ENCODE measurements around the gene PCSK9. TPM values are rescaled to one million over a fixed set of nuclear protein-coding genes. Genes with fewer than 3 reads are reported as not detected.
"Not testable (repeated sequence)": the region's sequence is repeated elsewhere in the genome, so short reads cannot be mapped to it uniquely, and the experiment has no call there.

Gene PCSK9
- total and polyA plus RNA-seq, 2 donors: 0.05 to 0.09 TPM

DNA sequence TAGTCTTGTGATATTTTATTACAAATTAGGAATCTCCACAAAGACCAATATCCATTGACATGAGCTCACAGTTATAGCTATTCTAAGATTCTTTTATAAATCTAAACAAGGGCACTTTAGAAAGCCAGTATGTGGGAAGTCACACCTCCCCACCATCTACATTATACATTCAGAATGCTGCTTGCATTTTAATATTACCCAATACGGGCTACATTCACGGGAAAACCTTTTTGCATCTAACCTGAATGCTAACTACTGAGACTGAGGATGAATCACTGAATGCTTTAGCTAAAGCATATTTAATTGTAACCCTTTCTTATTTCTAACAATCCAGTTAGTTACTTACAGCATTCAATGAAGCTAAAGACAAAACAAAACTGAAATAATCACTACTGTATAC, 53.1 kb downstream of the PCSK9 start:
- peaks cover 59 to 79% of the 10 kb centered on the region in 2 donors for H3K36me3 ChIP-seq (ENCODE audit: control insufficient read depth in 2 of 2, insufficient read depth in 2 of 2, low read length in 1 of 2)
- DNase-seq (ENCODE audit: low read depth in 6 of 9, low spot score in 9 of 9): no peak
- 100% methylated on average over 2 of the region's 2 CpGs for WGBS

DNA sequence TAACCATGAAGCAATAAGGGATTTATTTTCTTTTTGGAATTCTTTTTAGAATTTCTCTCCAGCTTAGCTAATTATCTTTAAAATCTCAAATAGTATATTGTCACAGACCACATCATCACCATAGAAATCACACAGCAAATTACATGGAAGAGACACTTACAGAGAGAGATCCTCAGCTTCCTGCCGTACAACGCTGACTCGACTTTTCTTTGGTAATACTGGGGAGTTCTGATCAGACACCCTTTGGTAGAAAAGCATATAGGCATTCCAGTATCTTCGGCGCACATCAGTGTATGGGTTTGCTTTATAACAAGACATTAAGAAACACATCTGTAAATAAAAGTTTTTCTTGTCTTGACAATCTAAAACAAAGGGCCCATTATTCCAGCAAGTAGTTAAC, 55.7 kb downstream of the PCSK9 start:
- H3K4me1 ChIP-seq (ENCODE audit: control insufficient read depth in 2 of 2, insufficient read depth in 2 of 2, low read length in 2 of 2): no peaks in the 10 kb centered on the region
- no peak overlapping the region for H3K4me3 ChIP-seq (ENCODE audit: low read length in 2 of 2)
- H3K27ac ChIP-seq (ENCODE audit: low read depth in 1 of 2, low read length in 1 of 2): no peak overlapping the region
- 98% methylated on average over 5 of the region's 5 CpGs for WGBS
- no peak for DNase-seq (ENCODE audit: low read depth in 6 of 9, low spot score in 9 of 9)
- H3K9me3 ChIP-seq (ENCODE audit: control insufficient read depth in 2 of 2, insufficient read depth in 1 of 2, low read length in 1 of 2): no peaks in the 10 kb centered on the region
- H3K27me3 ChIP-seq (ENCODE audit: control insufficient read depth in 2 of 2, insufficient read depth in 1 of 2, low read length in 1 of 2): no peaks in the 10 kb centered on the region
- H3K36me3 ChIP-seq (ENCODE audit: control insufficient read depth in 2 of 2, insufficient read depth in 2 of 2, low read length in 1 of 2): peaks cover 47 to 76% of the 10 kb centered on the region in 2 donors

More for the DNA sequence above, 53.1 kb downstream of the PCSK9 start:
- Histone ChIP-seq H3K27ac (ENCODE audit: low read depth in 1 of 2, low read length in 1 of 2) (no peak overlapping the region), H3K4me1 (ENCODE audit: control insufficient read depth in 2 of 2, insufficient read depth in 2 of 2, low read length in 2 of 2) (no peaks in the 10 kb centered on the region), H3K4me3 (ENCODE audit: low read length in 2 of 2) (no peak overlapping the region), H3K9me3 (ENCODE audit: control insufficient read depth in 2 of 2, insufficient read depth in 1 of 2, low read length in 1 of 2) (no peaks in the 10 kb centered on the region), H3K27me3 (ENCODE audit: control insufficient read depth in 2 of 2, insufficient read depth in 1 of 2, low read length in 1 of 2) (no peaks in the 10 kb centered on the region)

DNA sequence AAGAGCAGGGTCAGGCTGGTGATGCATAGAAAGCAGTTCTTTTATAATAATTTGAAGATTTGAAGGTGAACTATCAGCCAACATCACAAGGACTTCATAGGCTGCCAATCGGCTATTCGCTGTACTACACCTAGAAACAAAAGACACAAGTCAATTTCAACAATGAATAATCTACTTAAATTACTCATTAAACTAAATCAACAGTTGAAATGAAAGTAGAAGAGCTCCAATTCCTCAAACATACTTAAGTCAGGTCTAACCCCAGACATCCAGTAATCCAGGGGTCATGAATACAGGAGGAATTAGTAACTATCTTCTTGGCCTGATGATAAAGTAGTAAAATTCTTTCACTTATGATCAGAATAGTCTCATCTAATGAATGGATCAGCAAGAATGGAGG, 64.5 kb downstream of the PCSK9 start:
- H3K9me3 ChIP-seq (ENCODE audit: control insufficient read depth in 2 of 2, insufficient read depth in 1 of 2, low read length in 1 of 2): no peaks in the 10 kb centered on the region
- WGBS: 99% methylated on average over 2 of the region's 2 CpGs
- no peak for DNase-seq (ENCODE audit: low read depth in 6 of 9, low spot score in 9 of 9)
- H3K36me3 ChIP-seq (ENCODE audit: control insufficient read depth in 2 of 2, insufficient read depth in 2 of 2, low read length in 1 of 2): peaks cover 48 to 77% of the 10 kb centered on the region in 2 donors
- no peak overlapping the region for H3K4me3 ChIP-seq (ENCODE audit: low read length in 2 of 2)
- no peaks in the 10 kb centered on the region for H3K27me3 ChIP-seq (ENCODE audit: control insufficient read depth in 2 of 2, insufficient read depth in 1 of 2, low read length in 1 of 2)
- no peak overlapping the region for H3K27ac ChIP-seq (ENCODE audit: low read depth in 1 of 2, low read length in 1 of 2)
- H3K4me1 ChIP-seq (ENCODE audit: control insufficient read depth in 2 of 2, insufficient read depth in 2 of 2, low read length in 2 of 2): no peaks in the 10 kb centered on the region

DNA sequence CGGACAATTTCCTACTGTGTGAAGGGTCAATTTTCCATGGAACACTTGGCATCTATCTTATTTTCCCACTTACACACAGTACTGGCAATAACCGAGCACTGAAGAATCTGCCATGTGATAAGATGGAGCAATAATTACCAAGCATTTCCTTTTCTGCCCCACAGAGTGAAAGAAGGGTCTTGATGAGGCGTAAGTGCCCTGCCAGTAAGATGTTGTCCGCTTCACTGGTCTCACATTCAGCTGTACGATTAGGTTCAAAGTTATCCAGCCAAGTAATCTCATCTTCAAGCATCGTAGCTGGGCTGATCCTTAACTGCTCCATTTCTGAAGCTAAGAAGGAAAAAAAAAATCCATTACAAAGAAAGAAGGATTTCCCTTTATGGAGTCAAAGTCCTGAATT, 67.8 kb downstream of the PCSK9 start:
- WGBS: 91% methylated on average over 6 of the region's 6 CpGs
- H3K36me3 ChIP-seq (ENCODE audit: control insufficient read depth in 2 of 2, insufficient read depth in 2 of 2, low read length in 1 of 2): peaks cover 41 to 68% of the 10 kb centered on the region in 2 donors
- H3K27ac ChIP-seq (ENCODE audit: low read depth in 1 of 2, low read length in 1 of 2): no peak overlapping the region
- no peaks in the 10 kb centered on the region for H3K4me1 ChIP-seq (ENCODE audit: control insufficient read depth in 2 of 2, insufficient read depth in 2 of 2, low read length in 2 of 2)
- no peak overlapping the region for H3K4me3 ChIP-seq (ENCODE audit: low read length in 2 of 2)
- no peak for DNase-seq (ENCODE audit: low read depth in 6 of 9, low spot score in 9 of 9)
- no peaks in the 10 kb centered on the region for H3K9me3 ChIP-seq (ENCODE audit: control insufficient read depth in 2 of 2, insufficient read depth in 1 of 2, low read length in 1 of 2)
- H3K27me3 ChIP-seq (ENCODE audit: control insufficient read depth in 2 of 2, insufficient read depth in 1 of 2, low read length in 1 of 2): no peaks in the 10 kb centered on the region

DNA sequence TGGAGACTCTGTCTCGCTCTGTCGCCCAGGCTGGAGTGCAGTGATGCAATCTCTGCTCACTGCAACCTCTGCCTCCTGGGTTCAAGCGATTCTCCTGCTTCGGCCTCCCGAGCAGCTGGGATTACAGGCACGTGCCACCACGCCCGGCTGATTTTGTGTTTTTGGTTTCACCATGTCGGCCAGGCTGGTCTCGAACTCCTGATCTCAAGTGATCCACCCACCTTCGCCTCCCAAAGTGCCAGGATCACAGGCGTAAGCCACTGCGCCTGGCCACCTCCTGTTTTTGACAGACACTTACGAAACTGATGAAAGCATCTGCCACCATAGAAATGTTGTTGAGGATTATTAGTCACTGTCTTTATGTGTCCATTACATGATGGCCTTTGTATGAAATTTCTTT, 69.7 kb downstream of the PCSK9 start:
- peaks cover 38 to 65% of the 10 kb centered on the region in 2 donors for H3K36me3 ChIP-seq (ENCODE audit: control insufficient read depth in 2 of 2, insufficient read depth in 2 of 2, low read length in 1 of 2)
- 96% methylated on average over 14 of the region's 14 CpGs for WGBS
- H3K27me3 ChIP-seq (ENCODE audit: control insufficient read depth in 2 of 2, insufficient read depth in 1 of 2, low read length in 1 of 2); DNase-seq (ENCODE audit: low read depth in 6 of 9, low spot score in 9 of 9); H3K9me3 ChIP-seq (ENCODE audit: control insufficient read depth in 2 of 2, insufficient read depth in 1 of 2, low read length in 1 of 2); H3K4me3 ChIP-seq (ENCODE audit: low read length in 2 of 2); H3K27ac ChIP-seq (ENCODE audit: low read depth in 1 of 2, low read length in 1 of 2); H3K4me1 ChIP-seq (ENCODE audit: control insufficient read depth in 2 of 2, insufficient read depth in 2 of 2, low read length in 2 of 2): not testable (repeated sequence)

Other genes with a start within 250 kb of the PCSK9 start
- gene TTC22, start 238.2 kb upstream of the PCSK9 start, total RNA-seq: 3.0 TPM
- gene TTC22, start 238.2 kb upstream of the PCSK9 start, polyA plus RNA-seq: 4.4 TPM
- 14.2 TPM for gene DHCR24, start 152.4 kb upstream of the PCSK9 start, total RNA-seq
- 8.0 TPM for gene DHCR24, start 152.4 kb upstream of the PCSK9 start, polyA plus RNA-seq
- gene TMEM61, start 58.9 kb upstream of the PCSK9 start, total RNA-seq: 0.66 TPM
- gene TMEM61, start 58.9 kb upstream of the PCSK9 start, polyA plus RNA-seq: 1.3 TPM
- gene BSND, start 40.6 kb upstream of the PCSK9 start, total RNA-seq: 0.14 TPM
- 0.11 TPM for gene BSND, start 40.6 kb upstream of the PCSK9 start, polyA plus RNA-seq
- gene USP24, start 175.8 kb downstream of the PCSK9 start, total RNA-seq: 34.4 TPM
- 17.7 TPM for gene USP24, start 175.8 kb downstream of the PCSK9 start, polyA plus RNA-seq

Data from thymus (tissue), 11 donors.